HepG2 (cell line): Measurements from ENCODE around the gene KIAA1958.

Experiments used
- ATF1 ChIP-seq: IDR thresholded peaks from 2 replicates; pipeline ENCODE4 v1.6.1; 2016; ENCODE audit warnings: mild to moderate bottlenecking, control low read depth
- CREM ChIP-seq, 2 experiments: sonication (generic) in 1 of 2; formaldehyde crosslinking in 1 of 2; IDR thresholded peaks; 2 replicates each; pipeline versions ENCODE4 v1.4.0 to v1.6.1; 2016 to 2020; ENCODE audit warnings: antibody characterized with exemption in 1 of 2, mild to moderate bottlenecking in 1 of 2, missing genetic modification reagents in 1 of 2
- CTCF ChIP-seq: sonication (generic); formaldehyde crosslinking; IDR thresholded peaks from 2 replicates; pipeline ENCODE4 v1.5.0; 2020; ENCODE audit warnings: mild to moderate bottlenecking, missing genetic modification reagents, moderate library complexity
- GABPB1 ChIP-seq: IDR thresholded peaks from 2 replicates; pipeline ENCODE4 v1.6.1; 2016; ENCODE audit warnings: mild to moderate bottlenecking, missing genetic modification reagents, moderate library complexity, missing compliant biosample characterization
- POLR2A ChIP-seq, 2 experiments: IDR thresholded peaks; 2 replicates each; pipeline ENCODE4 v1.6.1; 2011; ENCODE audit warnings: low read depth in 2 of 2, low read length in 2 of 2, mild to moderate bottlenecking in 1 of 2, moderate library complexity in 1 of 2; ENCODE audit not compliant: insufficient read depth in 1 of 2
- POLR2AphosphoS5 ChIP-seq: IDR thresholded peaks from 2 replicates; pipeline ENCODE4 v1.6.1; 2012; ENCODE audit warnings: low read depth, low read length
- SIN3B ChIP-seq: fragments of 150-350 bp; IDR thresholded peaks from 2 replicates; pipeline ENCODE4 v1.6.1; 2014; ENCODE audit warnings: low read length
- SP2 ChIP-seq: sonication (generic); formaldehyde crosslinking; IDR thresholded peaks from 2 replicates; pipeline ENCODE4 v1.5.1; 2020; ENCODE audit warnings: mild to moderate bottlenecking, missing genetic modification reagents
- ZNF280B ChIP-seq: sonication (generic); formaldehyde crosslinking; IDR thresholded peaks from 2 replicates; pipeline ENCODE4 v1.5.0; 2020; ENCODE audit warnings: missing genetic modification reagents, mild to moderate bottlenecking, borderline replicate concordance
- TF ChIP-seq, protein P1 (sequence below): sonication (generic); formaldehyde crosslinking; IDR thresholded peaks from 2 replicates; pipeline ENCODE4 v1.4.0; 2020; ENCODE audit warnings: missing genetic modification reagents, borderline replicate concordance
- TF ChIP-seq, protein P2 (sequence below): sonication (generic); formaldehyde crosslinking; IDR thresholded peaks from 2 replicates; pipeline ENCODE4 v1.5.0; 2020; ENCODE audit warnings: missing genetic modification reagents

GRCh38 chr9:112558978-112559377, 72.4 kb downstream of the KIAA1958 start:
- TF ChIP-seq, protein P1, sequence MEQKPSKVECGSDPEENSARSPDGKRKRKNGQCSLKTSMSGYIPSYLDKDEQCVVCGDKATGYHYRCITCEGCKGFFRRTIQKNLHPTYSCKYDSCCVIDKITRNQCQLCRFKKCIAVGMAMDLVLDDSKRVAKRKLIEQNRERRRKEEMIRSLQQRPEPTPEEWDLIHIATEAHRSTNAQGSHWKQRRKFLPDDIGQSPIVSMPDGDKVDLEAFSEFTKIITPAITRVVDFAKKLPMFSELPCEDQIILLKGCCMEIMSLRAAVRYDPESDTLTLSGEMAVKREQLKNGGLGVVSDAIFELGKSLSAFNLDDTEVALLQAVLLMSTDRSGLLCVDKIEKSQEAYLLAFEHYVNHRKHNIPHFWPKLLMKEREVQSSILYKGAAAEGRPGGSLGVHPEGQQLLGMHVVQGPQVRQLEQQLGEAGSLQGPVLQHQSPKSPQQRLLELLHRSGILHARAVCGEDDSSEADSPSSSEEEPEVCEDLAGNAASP (CRISPR knock-in tag) = no peak
- TF ChIP-seq CTCF (CRISPR knock-in tag) (no peak), SP2 (CRISPR knock-in tag) (no peak), ZNF280B (CRISPR knock-in tag) (no peak), POLR2A (IDR thresholded peaks at IDR 0.05; ENCODE audit: insufficient read depth in 1 of 2, low read depth in 2 of 2, low read length in 2 of 2) (no peak), SIN3B (no peak), POLR2AphosphoS5 (no peak), CREM (IDR thresholded peaks at IDR 0.05) (no peak), CREM (CRISPR knock-in tag; IDR thresholded peaks at IDR 0.05) (no peak), GABPB1 (CRISPR knock-in tag) (no peak), ATF1 (CRISPR knock-in tag) (no peak)
- TF ChIP-seq, protein P2, sequence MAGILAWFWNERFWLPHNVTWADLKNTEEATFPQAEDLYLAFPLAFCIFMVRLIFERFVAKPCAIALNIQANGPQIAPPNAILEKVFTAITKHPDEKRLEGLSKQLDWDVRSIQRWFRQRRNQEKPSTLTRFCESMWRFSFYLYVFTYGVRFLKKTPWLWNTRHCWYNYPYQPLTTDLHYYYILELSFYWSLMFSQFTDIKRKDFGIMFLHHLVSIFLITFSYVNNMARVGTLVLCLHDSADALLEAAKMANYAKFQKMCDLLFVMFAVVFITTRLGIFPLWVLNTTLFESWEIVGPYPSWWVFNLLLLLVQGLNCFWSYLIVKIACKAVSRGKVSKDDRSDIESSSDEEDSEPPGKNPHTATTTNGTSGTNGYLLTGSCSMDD (CRISPR knock-in tag) = no peak
